Activated CD8-positive, alpha-beta memory T cell treated with anti-CD3 and anti-CD28 coated beads, Interleukin-2, amount 10 ng/mL, durations not matched to agents 7 days and 5 days (primary cell): ENCODE measurements around the gene FAM72C. TPM values are rescaled to one million over a fixed set of nuclear protein-coding genes. Genes with fewer than 3 reads are reported as not detected.
"Not testable (repeated sequence)": the region's sequence is repeated elsewhere in the genome, so short reads cannot be mapped to it uniquely, and the experiment has no call there.

Source experiments
- ATAC-seq: fragments of 150-1000 bp; cut with Tn5 transposase; one replicate; pipeline ENCODE4 v1.10.0; 2021; ENCODE audit warnings: moderate library complexity
- CTCF ChIA-PET: fragments of 350-600 bp; sonication (Branson Sonifier 250); formaldehyde crosslinking; loops from one replicate; lab custom pipeline; 2021; ENCODE audit warnings: antibody characterized with exemption; lab: Charles Lee
- DNase-seq: peaks from one replicate; pipeline ENCODE4 v3.0.0-alpha.2; 2020
- H3K27ac Mint-ChIP-seq: one replicate; pipeline ENCODE4 v1.8.0; 2021; ENCODE audit warnings: mild to moderate bottlenecking, mixed read lengths
- H3K27me3 Mint-ChIP-seq: one replicate; pipeline ENCODE4 v1.8.0; 2021; ENCODE audit warnings: mixed read lengths
- H3K36me3 Mint-ChIP-seq: one replicate; pipeline ENCODE4 v1.8.0; 2021; ENCODE audit warnings: mild to moderate bottlenecking, mixed read lengths
- H3K4me1 Mint-ChIP-seq: one replicate; pipeline ENCODE4 v1.8.0; 2021; ENCODE audit warnings: mixed read lengths
- H3K4me3 Mint-ChIP-seq: one replicate; pipeline ENCODE4 v1.8.0; 2021; ENCODE audit warnings: mild to moderate bottlenecking, moderate library complexity, mixed read lengths
- H3K9me3 Mint-ChIP-seq: one replicate; pipeline ENCODE4 v1.8.0; 2022; ENCODE audit warnings: low read depth, mixed read lengths
- total RNA-seq, 2 experiments: library from RNA; stranded (reverse); gene quantifications; one replicate each; pipeline ENCODE4 v1.2.3, GENCODE V29; 2021

The FAM72C gene
- 10 to 100 TPM; 10.9 to 15.3 TPM for total RNA-seq

DNA sequence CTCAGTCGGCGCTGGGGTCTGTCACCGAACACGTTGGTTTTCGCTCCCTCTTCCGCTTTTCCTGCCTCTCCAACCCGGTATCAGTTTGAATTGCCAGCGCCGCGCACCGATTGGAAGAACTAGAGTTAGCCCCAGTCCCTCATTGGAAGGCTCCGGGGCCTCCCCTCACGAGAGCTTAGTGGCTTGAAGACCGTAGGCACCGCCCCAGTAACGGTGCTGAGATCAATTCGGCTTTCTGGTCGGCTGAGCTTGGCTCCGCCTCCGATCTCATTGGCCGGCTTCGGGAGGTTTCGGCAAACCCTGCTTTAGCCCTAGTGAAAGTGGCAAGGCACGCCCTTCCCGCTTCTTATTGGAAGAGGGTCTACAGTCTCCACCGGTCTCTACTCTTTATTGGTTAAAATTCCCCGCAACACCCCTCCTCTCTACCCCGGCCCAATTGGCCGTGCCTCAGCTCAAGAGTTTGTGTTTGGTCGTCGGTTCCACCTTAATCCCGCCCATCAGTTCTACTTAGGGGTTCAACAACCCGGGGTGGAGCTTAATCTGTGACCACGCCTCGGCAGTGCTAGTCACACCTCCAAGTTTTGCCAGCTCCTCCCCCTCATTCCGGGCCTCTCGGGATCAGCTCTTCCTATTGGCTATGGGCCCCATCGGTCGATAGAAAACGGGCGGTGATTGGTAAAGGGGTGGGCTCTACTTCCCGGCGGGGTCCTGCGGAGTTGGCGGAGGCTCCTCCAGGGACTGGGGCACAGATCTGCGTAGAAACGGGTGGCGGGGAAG is at the start of gene FAM72C:
Gene FAM72C, minus strand, starts transcription at position 63 of the 777 bp plus-strand sequence. CDS start 845 bp downstream, outside the sequence.
- CTCF ChIA-PET, DNase-seq, H3K4me3 Mint-ChIP-seq, H3K27me3 Mint-ChIP-seq, H3K36me3 Mint-ChIP-seq, H3K4me1 Mint-ChIP-seq, H3K9me3 Mint-ChIP-seq, H3K27ac Mint-ChIP-seq: not testable (repeated sequence)
- ATAC-seq = peak; percentile 83

DNA sequence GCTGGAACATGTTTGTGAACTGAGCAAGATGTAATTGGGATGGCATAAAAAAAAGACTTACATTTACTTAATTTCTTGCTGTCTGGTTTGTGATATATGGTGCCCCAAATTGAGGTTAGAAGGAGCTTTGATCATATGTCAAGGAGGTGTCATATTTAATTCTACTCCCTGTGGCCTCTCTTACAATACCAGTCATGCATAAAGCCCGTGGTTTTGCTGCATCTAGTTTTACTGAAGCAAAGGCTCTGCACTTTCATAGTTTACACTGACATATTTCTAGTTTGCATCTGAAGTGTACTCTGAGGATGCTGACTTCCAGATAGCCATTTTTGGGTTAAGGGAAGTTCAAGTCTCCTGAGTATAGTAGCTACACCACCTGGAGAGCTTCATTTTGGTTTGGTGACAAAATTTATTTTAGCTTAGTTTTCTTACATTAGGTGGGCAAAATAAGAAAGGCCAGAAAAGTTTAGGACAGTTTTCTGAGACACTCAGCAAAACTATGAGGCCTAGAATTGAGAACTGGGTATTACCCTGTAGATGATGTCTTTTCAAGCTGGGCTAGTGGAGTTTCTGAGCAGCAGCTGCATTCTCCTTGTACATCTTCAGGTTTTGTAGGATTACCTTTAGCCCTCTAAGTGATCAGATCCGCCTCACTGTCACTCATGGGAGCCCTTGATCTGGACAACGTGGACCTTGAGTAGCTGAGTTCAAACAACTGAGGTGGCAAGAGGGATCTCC is 48.4 kb upstream of the FAM72C start:
- H3K9me3 Mint-ChIP-seq, H3K27ac Mint-ChIP-seq, H3K27me3 Mint-ChIP-seq, CTCF ChIA-PET, ATAC-seq, H3K4me3 Mint-ChIP-seq, H3K36me3 Mint-ChIP-seq, DNase-seq, H3K4me1 Mint-ChIP-seq: not testable (repeated sequence)

DNA sequence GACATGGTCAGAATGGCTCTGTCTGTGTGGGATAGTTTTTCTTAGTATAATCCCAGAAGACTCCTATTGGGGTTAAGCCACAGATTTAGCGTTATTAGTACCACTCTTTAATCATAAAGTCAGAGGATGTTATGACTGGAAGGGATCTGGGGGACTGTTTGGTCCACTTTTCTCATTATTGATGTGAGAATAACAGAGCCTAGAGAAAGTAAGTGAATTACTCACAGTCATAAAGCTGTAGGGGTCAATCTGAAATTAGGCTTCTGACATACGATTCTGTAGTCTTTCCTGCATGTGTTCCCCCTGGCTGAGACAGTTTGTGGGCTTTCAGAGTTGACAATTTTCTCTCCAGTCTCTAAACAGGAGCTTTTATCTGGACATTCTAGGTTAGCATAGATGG is 47.3 kb upstream of the FAM72C start:
- H3K4me1 Mint-ChIP-seq, ATAC-seq, H3K27ac Mint-ChIP-seq, CTCF ChIA-PET, H3K36me3 Mint-ChIP-seq, H3K9me3 Mint-ChIP-seq, H3K4me3 Mint-ChIP-seq, DNase-seq, H3K27me3 Mint-ChIP-seq: not testable (repeated sequence)

DNA sequence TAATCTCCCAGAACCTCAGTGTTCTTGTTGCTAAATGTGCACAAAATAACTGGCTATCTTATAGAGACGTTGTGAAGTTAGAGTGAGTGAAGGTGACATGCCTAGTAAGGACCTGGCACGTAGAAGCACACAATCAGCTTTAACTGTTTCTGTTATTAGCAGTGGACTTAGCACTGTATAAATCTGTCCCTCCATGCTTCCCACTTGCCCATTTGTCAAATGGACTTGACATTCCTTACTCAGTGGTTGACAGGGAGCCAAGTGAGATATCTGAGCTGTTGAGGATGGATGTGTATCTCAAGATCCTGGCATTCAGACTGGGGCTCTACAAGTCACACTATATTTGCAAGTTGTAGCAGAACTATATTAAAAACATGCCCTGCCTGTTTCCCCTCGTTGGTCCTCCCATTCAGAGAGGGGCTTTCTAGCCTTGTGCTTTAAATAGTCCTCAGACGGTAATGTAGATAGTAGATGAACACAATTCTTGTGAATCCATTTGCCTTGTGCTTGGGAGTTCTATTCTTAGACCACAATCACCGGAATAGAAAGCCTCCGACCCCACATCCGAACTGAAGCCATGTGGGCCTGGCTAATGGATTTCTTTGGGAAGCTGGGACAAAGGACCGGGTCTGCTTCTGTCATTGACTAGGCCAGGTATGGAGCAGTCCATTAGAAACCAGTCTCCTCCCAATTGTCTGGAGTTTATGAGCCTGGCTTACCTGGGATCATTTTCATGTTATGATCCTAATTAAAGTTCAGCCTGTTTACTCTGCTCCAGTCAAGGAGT is 43.6 kb upstream of the FAM72C start:
- H3K27ac Mint-ChIP-seq, H3K9me3 Mint-ChIP-seq, CTCF ChIA-PET, H3K36me3 Mint-ChIP-seq, ATAC-seq, H3K4me3 Mint-ChIP-seq, DNase-seq, H3K27me3 Mint-ChIP-seq, H3K4me1 Mint-ChIP-seq: not testable (repeated sequence)

DNA sequence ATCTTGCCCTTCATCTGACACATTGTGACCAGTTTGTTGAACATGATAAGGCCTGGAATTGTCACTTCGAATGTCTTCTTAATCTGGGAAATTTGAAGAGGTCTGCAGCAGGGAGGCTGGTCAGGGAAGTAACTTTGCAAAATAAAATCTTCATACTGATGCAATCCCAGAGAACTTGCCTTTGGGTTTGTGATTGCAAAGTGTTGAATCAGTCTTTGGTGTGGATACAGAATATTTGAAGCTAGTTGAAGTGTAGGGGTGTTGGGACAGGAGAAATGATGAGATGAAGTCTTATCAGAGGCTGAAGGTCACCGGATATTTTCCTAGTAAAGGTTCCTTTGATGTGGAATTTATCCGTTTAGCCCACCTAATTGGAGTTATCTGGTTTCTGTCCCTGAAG is 42.7 kb upstream of the FAM72C start:
- H3K9me3 Mint-ChIP-seq, ATAC-seq, H3K27ac Mint-ChIP-seq, H3K27me3 Mint-ChIP-seq, CTCF ChIA-PET, H3K4me3 Mint-ChIP-seq, DNase-seq, H3K4me1 Mint-ChIP-seq, H3K36me3 Mint-ChIP-seq: not testable (repeated sequence)

DNA sequence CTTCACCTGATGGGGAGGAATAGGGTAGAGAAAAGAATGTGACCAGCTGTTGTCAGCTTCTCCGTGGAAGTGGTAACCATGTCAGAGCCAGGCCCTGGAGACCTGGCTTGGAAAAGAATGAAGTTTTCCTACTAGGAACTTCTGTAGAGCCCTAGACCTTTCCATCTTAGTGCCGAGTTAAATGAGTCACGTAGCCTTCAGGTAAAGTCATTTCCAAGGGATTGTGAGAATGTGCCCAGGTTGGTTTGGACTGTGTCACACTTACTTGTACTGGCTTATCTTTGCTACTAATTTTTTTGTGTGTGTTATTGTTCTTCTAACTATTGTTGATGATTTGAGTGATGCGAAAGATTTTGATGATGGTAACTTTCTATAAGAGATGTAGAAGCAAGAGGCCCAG is 42.3 kb upstream of the FAM72C start:
- H3K27me3 Mint-ChIP-seq, CTCF ChIA-PET, H3K4me3 Mint-ChIP-seq, ATAC-seq, H3K9me3 Mint-ChIP-seq, H3K4me1 Mint-ChIP-seq, H3K36me3 Mint-ChIP-seq, H3K27ac Mint-ChIP-seq, DNase-seq: not testable (repeated sequence)

DNA sequence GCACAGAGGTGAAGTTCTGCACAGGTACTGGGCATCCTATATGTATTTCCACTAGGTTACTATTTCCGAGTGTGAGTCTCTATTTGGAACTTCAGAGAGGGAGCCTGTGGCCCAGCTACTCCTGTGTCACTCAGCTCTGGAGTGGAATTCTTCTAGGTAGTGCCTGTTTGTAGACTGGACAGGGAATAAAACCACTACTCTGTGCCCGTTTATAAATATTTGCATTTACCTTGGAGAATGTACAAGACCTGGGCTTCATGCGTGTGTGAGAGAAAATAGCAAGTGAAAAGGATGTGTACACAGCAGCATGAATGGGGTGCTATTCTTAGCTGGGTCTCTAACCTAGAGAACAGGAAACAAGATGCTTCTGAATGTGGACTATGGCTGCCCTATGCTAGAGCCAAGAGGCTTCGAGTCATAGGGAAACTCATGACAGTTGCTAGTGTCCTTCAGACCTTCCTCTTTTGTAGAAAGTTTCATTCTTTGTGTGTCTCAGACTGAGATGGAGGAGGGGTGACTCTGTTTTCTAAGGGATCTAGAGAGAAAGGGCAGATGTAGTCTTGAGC is 40.5 kb upstream of the FAM72C start:
- H3K36me3 Mint-ChIP-seq, H3K9me3 Mint-ChIP-seq, H3K4me1 Mint-ChIP-seq, H3K27me3 Mint-ChIP-seq, H3K4me3 Mint-ChIP-seq, H3K27ac Mint-ChIP-seq, DNase-seq, CTCF ChIA-PET: not testable (repeated sequence)
- peak; percentile 96 for ATAC-seq

DNA sequence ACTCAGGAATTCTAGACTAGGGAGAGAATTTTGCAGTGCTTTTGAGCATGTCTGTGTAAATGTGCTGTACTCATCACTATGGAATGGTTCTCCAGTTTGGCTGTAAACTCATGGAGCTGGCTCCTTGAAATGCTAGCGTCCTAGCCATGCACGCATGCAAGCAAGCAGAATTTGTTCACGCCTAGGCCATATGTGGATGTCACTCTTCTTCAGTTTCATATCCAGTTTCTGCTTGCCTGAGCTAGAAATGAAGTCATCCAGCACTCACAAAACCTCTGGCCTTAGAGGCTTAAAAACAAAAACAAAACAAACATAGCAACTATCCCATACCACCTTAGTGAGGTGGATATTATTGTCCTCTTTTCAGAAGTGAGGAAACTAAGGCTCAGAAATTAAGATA is 37.6 kb upstream of the FAM72C start:
- H3K4me3 Mint-ChIP-seq, H3K36me3 Mint-ChIP-seq, H3K27ac Mint-ChIP-seq, DNase-seq, H3K9me3 Mint-ChIP-seq, H3K27me3 Mint-ChIP-seq, H3K4me1 Mint-ChIP-seq, CTCF ChIA-PET: not testable (repeated sequence)
- ATAC-seq = peak; percentile 56

DNA sequence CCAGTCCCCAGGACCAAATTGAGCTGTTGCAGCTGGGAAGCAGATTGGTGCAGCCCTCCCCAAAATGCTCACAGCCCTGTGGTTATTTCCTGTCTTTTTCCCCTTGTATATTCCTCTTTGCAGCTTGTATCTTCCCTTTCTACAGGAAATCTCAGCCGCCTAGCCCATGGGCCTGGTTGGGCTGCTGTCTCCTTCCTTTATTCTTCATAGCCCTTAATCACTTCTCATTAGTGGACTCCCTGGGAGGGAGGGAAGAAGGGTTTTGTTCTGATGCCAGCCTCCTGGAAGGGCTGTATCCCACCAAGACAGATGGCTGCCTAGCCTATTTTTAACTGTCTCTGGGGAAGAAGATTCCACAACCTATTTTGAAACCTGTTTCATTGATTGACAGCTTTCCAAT is 32.5 kb upstream of the FAM72C start:
- H3K27me3 Mint-ChIP-seq, H3K9me3 Mint-ChIP-seq, DNase-seq, H3K36me3 Mint-ChIP-seq, H3K27ac Mint-ChIP-seq, H3K4me3 Mint-ChIP-seq, ATAC-seq, CTCF ChIA-PET, H3K4me1 Mint-ChIP-seq: not testable (repeated sequence)

DNA sequence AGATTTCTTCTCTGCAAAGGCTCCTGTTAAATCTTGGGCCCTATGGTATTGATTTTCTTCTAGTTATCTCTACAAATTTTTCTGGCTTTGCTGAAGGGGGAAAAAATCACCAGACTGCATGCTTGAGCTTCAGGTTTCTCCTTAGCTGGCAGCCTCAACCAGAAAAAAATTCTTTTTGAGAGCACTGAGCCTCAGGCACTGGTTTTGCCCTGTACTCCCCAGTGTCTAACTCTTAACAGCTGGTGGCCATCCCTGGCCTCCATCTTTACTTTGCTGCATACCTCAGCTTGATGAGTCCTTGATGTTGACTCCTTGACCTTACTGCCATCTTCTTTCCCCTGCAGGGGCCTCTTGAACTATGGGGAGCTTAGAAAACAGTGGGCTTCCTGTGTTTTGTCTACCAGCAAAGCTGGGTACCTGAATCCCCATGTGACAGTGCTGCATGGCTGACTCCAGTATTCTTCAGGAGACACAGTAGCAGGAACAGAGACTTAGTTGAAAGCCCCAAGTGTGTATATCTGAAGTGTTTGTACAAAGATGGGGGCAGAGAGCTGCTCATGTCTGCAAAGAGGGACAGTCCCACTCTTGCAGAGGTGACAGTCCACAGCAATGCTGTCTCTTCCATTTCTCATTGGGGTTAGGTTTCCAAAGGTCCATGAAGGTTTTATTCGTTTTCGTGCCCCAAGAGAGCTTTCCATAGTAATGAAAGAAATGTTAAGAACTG is 31.7 kb upstream of the FAM72C start:
- H3K4me1 Mint-ChIP-seq, H3K27ac Mint-ChIP-seq, DNase-seq, ATAC-seq, H3K9me3 Mint-ChIP-seq, H3K36me3 Mint-ChIP-seq, CTCF ChIA-PET, H3K4me3 Mint-ChIP-seq, H3K27me3 Mint-ChIP-seq: not testable (repeated sequence)

DNA sequence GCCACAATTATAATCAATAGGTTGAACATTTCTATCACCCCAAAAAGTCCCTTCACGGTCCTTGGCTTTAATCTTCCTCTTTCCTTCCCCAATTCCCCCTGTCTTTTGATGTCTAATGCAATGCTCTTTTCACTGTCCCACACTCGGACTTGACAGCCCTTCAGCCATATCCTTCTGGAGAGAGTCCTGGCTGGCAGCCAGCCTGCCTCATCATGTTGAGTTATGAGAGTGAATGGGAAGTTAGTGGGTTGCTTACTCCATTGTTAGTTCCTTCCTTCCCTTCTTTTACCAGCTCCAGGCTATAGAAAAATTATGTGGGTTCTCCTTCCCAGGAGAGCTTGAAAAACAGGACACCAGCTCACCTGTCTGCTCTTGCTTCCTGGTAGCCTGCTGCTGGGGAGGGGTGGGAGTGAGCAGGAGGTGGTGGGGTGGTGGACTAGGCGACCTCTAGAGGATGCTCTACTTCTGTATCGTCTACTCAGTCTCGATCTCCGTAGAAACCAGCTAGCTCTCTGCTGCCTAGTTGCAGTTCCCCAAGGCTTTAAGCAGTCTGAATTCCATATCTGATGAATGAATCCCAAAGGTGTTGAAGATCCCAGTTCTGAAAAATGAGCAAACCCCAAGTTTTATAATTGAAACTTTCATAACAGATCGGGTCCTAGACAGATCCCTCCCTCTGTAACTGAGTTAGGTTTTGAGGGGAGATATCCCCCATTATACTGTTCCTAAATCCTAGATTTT is 30.5 kb upstream of the FAM72C start:
- H3K36me3 Mint-ChIP-seq, CTCF ChIA-PET, H3K4me3 Mint-ChIP-seq, H3K27me3 Mint-ChIP-seq, ATAC-seq, H3K27ac Mint-ChIP-seq, DNase-seq, H3K4me1 Mint-ChIP-seq, H3K9me3 Mint-ChIP-seq: not testable (repeated sequence)

DNA sequence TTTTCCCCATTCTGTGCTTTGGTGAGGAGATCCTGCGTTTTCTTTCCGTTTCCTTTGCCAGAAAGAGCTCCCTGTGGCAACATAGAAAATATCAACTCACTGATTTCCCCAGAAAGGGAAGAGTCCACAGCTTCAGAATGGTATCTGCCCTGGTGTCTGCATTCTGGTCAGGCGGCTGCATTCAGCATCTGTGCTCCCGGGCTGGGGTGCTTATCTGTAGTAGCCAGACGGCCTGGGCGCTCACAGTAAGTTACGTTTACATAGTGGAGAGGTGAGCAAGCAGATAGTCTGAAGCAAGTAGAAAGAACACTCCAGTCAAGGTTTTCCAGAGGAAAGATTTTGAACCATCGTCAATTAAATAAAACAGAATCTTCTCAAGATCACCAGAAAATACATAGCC is 29.3 kb upstream of the FAM72C start:
- DNase-seq, H3K9me3 Mint-ChIP-seq, ATAC-seq, H3K36me3 Mint-ChIP-seq, H3K4me1 Mint-ChIP-seq, CTCF ChIA-PET, H3K4me3 Mint-ChIP-seq, H3K27ac Mint-ChIP-seq, H3K27me3 Mint-ChIP-seq: not testable (repeated sequence)
